ENCODE measurements around the gene IFFO2.

Gene IFFO2

DNA sequence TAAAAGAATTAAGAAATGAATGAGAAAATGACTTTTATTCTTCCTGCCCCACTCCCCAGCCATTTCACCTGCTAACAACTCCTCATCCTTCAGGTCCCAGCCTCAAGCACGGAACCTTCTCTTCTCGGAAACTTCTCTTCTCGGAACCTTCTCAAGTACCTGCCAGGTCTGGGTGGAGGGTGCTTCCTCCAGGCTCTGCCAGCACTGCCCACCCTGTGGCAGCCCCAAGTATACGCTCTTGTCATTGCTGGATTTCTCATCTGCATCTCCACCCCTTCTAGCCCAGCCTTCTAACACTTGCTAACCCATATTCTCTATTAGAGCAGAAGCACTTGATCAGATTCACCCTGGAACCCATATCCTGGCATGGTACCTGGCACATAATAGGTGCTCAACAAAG is 3.9 kb upstream of the IFFO2 start:
- no peaks in the 10 kb centered on the region for H3K9me3 ChIP-seq (ENCODE audit: low read length)
- no peaks in the 10 kb centered on the region for H4K20me1 ChIP-seq (ENCODE audit: insufficient read depth, low read length)
- H3K4me3 ChIP-seq (ENCODE audit: low read depth, low read length, poor library complexity, severe bottlenecking), result no peak overlapping the region
- H3K9me2 ChIP-seq (ENCODE audit: low read depth, low read length), result no peaks in the 10 kb centered on the region
- H3K27me3 ChIP-seq (ENCODE audit: insufficient read depth, low read length), result peaks cover 6% of the 10 kb centered on the region; the same call in 1 of the 2 replicates
- H3K4me2 ChIP-seq (ENCODE audit: low read length), result no peak overlapping the region
- no peaks in the 10 kb centered on the region for H3K79me2 ChIP-seq (ENCODE audit: insufficient read depth, low read length)
- no peak for TF ChIP-seq CTCF (IDR thresholded peaks at IDR 0.05; ENCODE audit: low read length)
- TF ChIP-seq EZH2 (IDR thresholded peaks at IDR 0.05; ENCODE audit: borderline replicate concordance, low read length), result no peak
- no peaks in the 10 kb centered on the region for H3F3A ChIP-seq (ENCODE audit: insufficient read depth, low read length)
- no peak overlapping the region for H3K27ac ChIP-seq (ENCODE audit: low read depth, low read length, poor library complexity, severe bottlenecking)
- H2AFZ ChIP-seq (ENCODE audit: low read length), result no peak overlapping the region
- H3K9ac ChIP-seq (ENCODE audit: low read length), result no peak overlapping the region
- H3K4me1 ChIP-seq (ENCODE audit: insufficient read depth, low read length, severe bottlenecking), result peaks cover 4% of the 10 kb centered on the region
- H3K36me3 ChIP-seq (ENCODE audit: insufficient read depth, low read length), result no peaks in the 10 kb centered on the region

DNA sequence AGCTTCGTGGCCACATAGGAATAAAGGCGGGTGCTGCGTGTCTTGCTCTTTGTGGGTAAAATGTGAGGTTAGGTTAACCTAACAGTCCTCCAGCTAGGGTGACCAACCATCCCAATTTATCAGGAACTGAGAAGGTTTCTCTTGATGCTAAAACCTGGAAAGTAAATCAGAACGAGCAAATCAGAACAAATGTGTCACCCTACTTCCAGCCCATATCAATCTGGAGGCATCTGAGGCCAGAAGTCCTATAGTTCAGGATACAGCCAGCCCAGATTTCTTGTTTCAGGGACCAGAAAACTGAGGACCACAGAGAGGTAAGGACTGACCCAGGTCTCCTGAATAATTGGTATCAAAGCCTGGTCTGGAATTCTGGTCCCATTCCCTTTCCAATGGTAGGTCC is 3.1 kb upstream of the IFFO2 start:
- Histone ChIP-seq H3K27me3 (ENCODE audit: insufficient read depth, low read length) (peaks cover 6% of the 10 kb centered on the region; the same call in 1 of the 2 replicates), H3K9ac (ENCODE audit: low read length) (no peak overlapping the region), H3K9me3 (ENCODE audit: low read length) (no peaks in the 10 kb centered on the region), H3K36me3 (ENCODE audit: insufficient read depth, low read length) (no peaks in the 10 kb centered on the region), H4K20me1 (ENCODE audit: insufficient read depth, low read length) (no peaks in the 10 kb centered on the region), H3F3A (ENCODE audit: insufficient read depth, low read length) (no peaks in the 10 kb centered on the region), H3K4me3 (ENCODE audit: low read depth, low read length, poor library complexity, severe bottlenecking) (no peak overlapping the region), H3K4me1 (ENCODE audit: insufficient read depth, low read length, severe bottlenecking) (peaks cover 4% of the 10 kb centered on the region), H3K27ac (ENCODE audit: low read depth, low read length, poor library complexity, severe bottlenecking) (no peak overlapping the region), H3K9me2 (ENCODE audit: low read depth, low read length) (no peaks in the 10 kb centered on the region), H2AFZ (ENCODE audit: low read length) (no peak overlapping the region), H3K4me2 (ENCODE audit: low read length) (no peak overlapping the region), H3K79me2 (ENCODE audit: insufficient read depth, low read length) (no peaks in the 10 kb centered on the region)
- no peak for TF ChIP-seq CTCF (IDR thresholded peaks at IDR 0.05; ENCODE audit: low read length)
- TF ChIP-seq EZH2 (IDR thresholded peaks at IDR 0.05; ENCODE audit: borderline replicate concordance, low read length), result no peak

GRCh38 chr1:18957532-18958300 is 1.2 kb upstream of the IFFO2 start:
- Histone ChIP-seq H3K27ac (ENCODE audit: low read depth, low read length, poor library complexity, severe bottlenecking) (no peak overlapping the region), H3K9ac (ENCODE audit: low read length) (no peak overlapping the region), H3K27me3 (ENCODE audit: insufficient read depth, low read length) (peaks cover 6% of the 10 kb centered on the region; the same call in 1 of the 2 replicates), H3K4me2 (ENCODE audit: low read length) (no peak overlapping the region), H2AFZ (ENCODE audit: low read length) (no peak overlapping the region), H3K9me2 (ENCODE audit: low read depth, low read length) (no peaks in the 10 kb centered on the region), H3K36me3 (ENCODE audit: insufficient read depth, low read length) (no peaks in the 10 kb centered on the region), H4K20me1 (ENCODE audit: insufficient read depth, low read length) (no peaks in the 10 kb centered on the region), H3K4me1 (ENCODE audit: insufficient read depth, low read length, severe bottlenecking) (peaks cover 4% of the 10 kb centered on the region), H3F3A (ENCODE audit: insufficient read depth, low read length) (no peaks in the 10 kb centered on the region), H3K4me3 (ENCODE audit: low read depth, low read length, poor library complexity, severe bottlenecking) (peak overlapping the region; percentile 59), H3K9me3 (ENCODE audit: low read length) (no peaks in the 10 kb centered on the region), H3K79me2 (ENCODE audit: insufficient read depth, low read length) (no peaks in the 10 kb centered on the region)
- TF ChIP-seq EZH2 (IDR thresholded peaks at IDR 0.05; ENCODE audit: borderline replicate concordance, low read length), result no peak
- no peak for TF ChIP-seq CTCF (IDR thresholded peaks at IDR 0.05; ENCODE audit: low read length)

Data from OCI-LY1 (cell line).